ENCODE results near the gene MAST2. TPM values are rescaled to one million over a fixed set of nuclear protein-coding genes. Genes with fewer than 3 reads are reported as not detected.

The MAST2 gene
- total and polyA plus RNA-seq, 2 of the 13 experiments (the other 11 are each of a cell fraction or from before 2014, with no cell fraction given), result 15.3 to 23.0 TPM

GRCh38 chr1:45822644-45823043 lies 19.2 kb downstream of the MAST2 start (continued):
- TF ChIP-seq ZNF367 (CRISPR knock-in tag; IDR thresholded peaks at IDR 0.05; ENCODE audit: borderline replicate concordance), result no peak
- TF ChIP-seq ETV5 (CRISPR knock-in tag; IDR thresholded peaks at IDR 0.05; ENCODE audit: borderline replicate concordance), result peak; percentile 45; the same call in 1 of the 2 replicates
- no peak for TF ChIP-seq ZNF530 (CRISPR knock-in tag; IDR thresholded peaks at IDR 0.05; ENCODE audit: low read depth)
- TF ChIP-seq IKZF5 (CRISPR knock-in tag; IDR thresholded peaks at IDR 0.05), result 0 out of 2 replicates have a peak, but pooled peaks have one; percentile 25
- TF ChIP-seq ZBTB14 (CRISPR knock-in tag; IDR thresholded peaks at IDR 0.05), result no peak
- no peak for TF ChIP-seq IRX3 (CRISPR knock-in tag; IDR thresholded peaks at IDR 0.05; ENCODE audit: borderline replicate concordance, low read depth)
- peak; percentile 67 for TF ChIP-seq SAP130 (CRISPR knock-in tag; IDR thresholded peaks at IDR 0.05; ENCODE audit: low read depth)
- no peak for TF ChIP-seq ASH2L (IDR thresholded peaks at IDR 0.05; ENCODE audit: insufficient read length, low read depth, low read length)
- TF ChIP-seq ZNF468 (CRISPR knock-in tag; IDR thresholded peaks at IDR 0.05), result no peak
- no peak for TF ChIP-seq FUBP1 (CRISPR knock-in tag; IDR thresholded peaks at IDR 0.05; ENCODE audit: borderline replicate concordance)
- TF ChIP-seq ZBTB20 (CRISPR knock-in tag; IDR thresholded peaks at IDR 0.05; ENCODE audit: borderline replicate concordance, low read depth), result peak; percentile 97; the same call in 1 of the 2 replicates
- no peak for TF ChIP-seq SRF (IDR thresholded peaks at IDR 0.05; ENCODE audit: low read depth, low read length)
- 0 out of 4 replicates have a peak, but pooled peaks of 1 of the 2 experiments have one; percentile 25 for TF ChIP-seq EP300 (IDR thresholded peaks at IDR 0.05; ENCODE audit: low read depth in 2 of 2, low read length in 2 of 2)
- no peak for TF ChIP-seq EP300 (CRISPR knock-in tag; IDR thresholded peaks at IDR 0.05; ENCODE audit: borderline replicate concordance)
- TF ChIP-seq PHF21A (CRISPR knock-in tag; IDR thresholded peaks at IDR 0.05), result 0 out of 2 replicates have a peak, but pooled peaks have one; percentile 38
- TF ChIP-seq, protein P1, sequence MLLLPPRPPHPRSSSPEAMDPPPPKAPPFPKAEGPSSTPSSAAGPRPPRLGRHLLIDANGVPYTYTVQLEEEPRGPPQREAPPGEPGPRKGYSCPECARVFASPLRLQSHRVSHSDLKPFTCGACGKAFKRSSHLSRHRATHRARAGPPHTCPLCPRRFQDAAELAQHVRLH (CRISPR knock-in tag; IDR thresholded peaks at IDR 0.05; ENCODE audit: borderline replicate concordance, low read depth), result no peak
- TF ChIP-seq NBN (conservative IDR thresholded peaks at IDR 0.05), result no peak
- TF ChIP-seq, protein P2, sequence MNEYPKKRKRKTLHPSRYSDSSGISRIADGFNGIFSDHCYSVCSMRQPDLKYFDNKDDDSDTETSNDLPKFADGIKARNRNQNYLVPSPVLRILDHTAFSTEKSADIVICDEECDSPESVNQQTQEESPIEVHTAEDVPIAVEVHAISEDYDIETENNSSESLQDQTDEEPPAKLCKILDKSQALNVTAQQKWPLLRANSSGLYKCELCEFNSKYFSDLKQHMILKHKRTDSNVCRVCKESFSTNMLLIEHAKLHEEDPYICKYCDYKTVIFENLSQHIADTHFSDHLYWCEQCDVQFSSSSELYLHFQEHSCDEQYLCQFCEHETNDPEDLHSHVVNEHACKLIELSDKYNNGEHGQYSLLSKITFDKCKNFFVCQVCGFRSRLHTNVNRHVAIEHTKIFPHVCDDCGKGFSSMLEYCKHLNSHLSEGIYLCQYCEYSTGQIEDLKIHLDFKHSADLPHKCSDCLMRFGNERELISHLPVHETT (CRISPR knock-in tag; conservative IDR thresholded peaks at IDR 0.05), result no peak
- TF ChIP-seq, protein P3, sequence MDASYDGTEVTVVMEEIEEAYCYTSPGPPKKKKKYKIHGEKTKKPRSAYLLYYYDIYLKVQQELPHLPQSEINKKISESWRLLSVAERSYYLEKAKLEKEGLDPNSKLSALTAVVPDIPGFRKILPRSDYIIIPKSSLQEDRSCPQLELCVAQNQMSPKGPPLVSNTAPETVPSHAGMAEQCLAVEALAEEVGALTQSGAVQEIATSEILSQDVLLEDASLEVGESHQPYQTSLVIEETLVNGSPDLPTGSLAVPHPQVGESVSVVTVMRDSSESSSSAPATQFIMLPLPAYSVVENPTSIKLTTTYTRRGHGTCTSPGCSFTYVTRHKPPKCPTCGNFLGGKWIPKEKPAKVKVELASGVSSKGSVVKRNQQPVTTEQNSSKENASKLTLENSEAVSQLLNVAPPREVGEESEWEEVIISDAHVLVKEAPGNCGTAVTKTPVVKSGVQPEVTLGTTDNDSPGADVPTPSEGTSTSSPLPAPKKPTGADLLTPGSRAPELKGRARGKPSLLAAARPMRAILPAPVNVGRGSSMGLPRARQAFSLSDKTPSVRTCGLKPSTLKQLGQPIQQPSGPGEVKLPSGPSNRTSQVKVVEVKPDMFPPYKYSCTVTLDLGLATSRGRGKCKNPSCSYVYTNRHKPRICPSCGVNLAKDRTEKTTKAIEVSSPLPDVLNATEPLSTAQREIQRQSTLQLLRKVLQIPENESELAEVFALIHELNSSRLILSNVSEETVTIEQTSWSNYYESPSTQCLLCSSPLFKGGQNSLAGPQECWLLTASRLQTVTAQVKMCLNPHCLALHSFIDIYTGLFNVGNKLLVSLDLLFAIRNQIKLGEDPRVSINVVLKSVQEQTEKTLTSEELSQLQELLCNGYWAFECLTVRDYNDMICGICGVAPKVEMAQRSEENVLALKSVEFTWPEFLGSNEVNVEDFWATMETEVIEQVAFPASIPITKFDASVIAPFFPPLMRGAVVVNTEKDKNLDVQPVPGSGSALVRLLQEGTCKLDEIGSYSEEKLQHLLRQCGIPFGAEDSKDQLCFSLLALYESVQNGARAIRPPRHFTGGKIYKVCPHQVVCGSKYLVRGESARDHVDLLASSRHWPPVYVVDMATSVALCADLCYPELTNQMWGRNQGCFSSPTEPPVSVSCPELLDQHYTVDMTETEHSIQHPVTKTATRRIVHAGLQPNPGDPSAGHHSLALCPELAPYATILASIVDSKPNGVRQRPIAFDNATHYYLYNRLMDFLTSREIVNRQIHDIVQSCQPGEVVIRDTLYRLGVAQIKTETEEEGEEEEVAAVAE (CRISPR knock-in tag; IDR thresholded peaks at IDR 0.05; ENCODE audit: borderline replicate concordance), result 0 out of 2 replicates have a peak, but pooled peaks have one; percentile 23
- TF ChIP-seq ISL2 (CRISPR knock-in tag; IDR thresholded peaks at IDR 0.05), result peak; percentile 43; the same call in 1 of the 2 replicates

Measured in HepG2 (cell line).